ENCODE results near the gene GINS1.

DNA sequence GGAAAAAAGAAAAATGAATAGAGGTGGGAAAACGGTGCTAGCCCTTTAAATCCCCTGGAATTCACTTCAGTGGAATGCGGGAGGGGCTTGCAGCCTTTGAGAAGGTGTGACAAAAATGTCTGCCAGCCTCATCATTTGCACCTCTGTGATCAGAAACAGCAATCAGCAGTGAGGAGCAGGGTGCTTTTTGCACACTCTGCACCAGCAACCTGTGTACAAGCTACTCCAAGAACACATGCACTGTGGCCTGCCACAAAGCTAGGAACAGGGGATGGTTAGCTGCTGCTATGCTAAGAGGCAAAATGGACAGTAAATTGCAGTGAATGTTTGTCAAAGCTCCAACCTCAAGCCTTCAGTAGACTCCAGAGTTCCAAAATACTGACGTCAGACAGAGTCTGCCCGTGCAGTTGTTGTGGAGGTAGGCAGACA is 29.7 kb downstream of the GINS1 start:
- TF ChIP-seq CTCF (IDR thresholded peaks at IDR 0.05) = no peak
- TF ChIP-seq EP300 (IDR thresholded peaks at IDR 0.05) = no peak
- no peak for TF ChIP-seq POLR2AphosphoS5 (IDR thresholded peaks at IDR 0.05)
